ENCODE data around the gene FMN2. TPM values are rescaled to one million over a fixed set of nuclear protein-coding genes. Genes with fewer than 3 reads are reported as not detected.

FMN2 gene
- total RNA-seq, 1 donor from 2014 or later: 150 TPM

DNA sequence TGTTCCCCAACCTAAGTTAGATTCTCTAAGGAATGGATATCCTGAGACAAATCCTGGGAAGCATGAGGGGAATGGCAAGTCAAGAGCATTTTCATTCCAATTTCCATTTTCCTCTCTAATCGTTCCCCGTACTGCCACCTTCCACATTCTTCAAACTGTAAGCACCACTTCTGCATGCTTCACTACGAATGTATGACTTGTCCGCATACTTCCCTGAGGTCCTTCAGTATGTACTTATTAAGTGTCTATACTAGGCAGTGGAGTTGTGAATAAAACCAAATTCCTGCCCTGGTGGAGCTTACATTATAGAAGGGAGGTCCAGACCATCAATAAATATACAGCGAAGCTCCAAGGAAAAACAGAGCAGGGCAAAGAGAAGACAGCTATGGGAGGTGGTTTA, 365.5 kb downstream of the FMN2 start:
- Mint-ChIP-seq H3K4me1 (ENCODE audit: low read depth, unreplicated experiment) (peaks cover 2% of the 10 kb centered on the region), H3K27ac (ENCODE audit: unreplicated experiment) (no peak overlapping the region), H3K9me3 (ENCODE audit: unreplicated experiment) (peaks cover 2% of the 10 kb centered on the region), H3K27me3 (ENCODE audit: unreplicated experiment) (peaks cover 5% of the 10 kb centered on the region), H3K36me3 (ENCODE audit: unreplicated experiment) (no peaks in the 10 kb centered on the region), H3K4me3 (ENCODE audit: unreplicated experiment) (no peak overlapping the region)
- no peak for DNase-seq
- TF ChIP-seq, protein P1, sequence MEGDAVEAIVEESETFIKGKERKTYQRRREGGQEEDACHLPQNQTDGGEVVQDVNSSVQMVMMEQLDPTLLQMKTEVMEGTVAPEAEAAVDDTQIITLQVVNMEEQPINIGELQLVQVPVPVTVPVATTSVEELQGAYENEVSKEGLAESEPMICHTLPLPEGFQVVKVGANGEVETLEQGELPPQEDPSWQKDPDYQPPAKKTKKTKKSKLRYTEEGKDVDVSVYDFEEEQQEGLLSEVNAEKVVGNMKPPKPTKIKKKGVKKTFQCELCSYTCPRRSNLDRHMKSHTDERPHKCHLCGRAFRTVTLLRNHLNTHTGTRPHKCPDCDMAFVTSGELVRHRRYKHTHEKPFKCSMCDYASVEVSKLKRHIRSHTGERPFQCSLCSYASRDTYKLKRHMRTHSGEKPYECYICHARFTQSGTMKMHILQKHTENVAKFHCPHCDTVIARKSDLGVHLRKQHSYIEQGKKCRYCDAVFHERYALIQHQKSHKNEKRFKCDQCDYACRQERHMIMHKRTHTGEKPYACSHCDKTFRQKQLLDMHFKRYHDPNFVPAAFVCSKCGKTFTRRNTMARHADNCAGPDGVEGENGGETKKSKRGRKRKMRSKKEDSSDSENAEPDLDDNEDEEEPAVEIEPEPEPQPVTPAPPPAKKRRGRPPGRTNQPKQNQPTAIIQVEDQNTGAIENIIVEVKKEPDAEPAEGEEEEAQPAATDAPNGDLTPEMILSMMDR (IDR thresholded peaks at IDR 0.05; ENCODE audit: partially characterized antibody, unreplicated experiment): no peak

DNA sequence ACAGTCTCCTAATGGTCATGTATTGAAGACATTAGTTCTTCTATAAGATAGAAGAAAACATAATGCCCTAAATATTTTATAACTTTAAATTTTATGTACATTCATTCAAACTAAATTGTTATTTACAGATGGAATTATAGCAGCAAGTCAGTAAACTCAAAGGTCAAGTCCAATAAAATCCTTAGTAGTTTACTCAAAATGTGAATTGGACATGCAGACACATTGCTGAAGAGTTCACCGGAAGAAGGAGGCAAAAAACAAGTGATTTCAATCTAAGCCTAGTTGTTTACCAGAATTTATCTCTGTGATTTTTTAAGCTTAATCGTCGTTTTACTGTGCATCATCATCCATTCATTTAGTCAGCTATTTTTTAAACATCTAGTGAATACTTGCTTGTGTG, 370.6 kb downstream of the FMN2 start:
- H3K27ac Mint-ChIP-seq (ENCODE audit: unreplicated experiment): no peak overlapping the region
- no peaks in the 10 kb centered on the region for H3K36me3 Mint-ChIP-seq (ENCODE audit: unreplicated experiment)
- peaks cover 26% of the 10 kb centered on the region for H3K4me1 Mint-ChIP-seq (ENCODE audit: low read depth, unreplicated experiment)
- H3K9me3 Mint-ChIP-seq (ENCODE audit: unreplicated experiment): peaks cover 4% of the 10 kb centered on the region
- H3K27me3 Mint-ChIP-seq (ENCODE audit: unreplicated experiment): peaks cover 7% of the 10 kb centered on the region
- H3K4me3 Mint-ChIP-seq (ENCODE audit: unreplicated experiment): no peak overlapping the region
- TF ChIP-seq, protein P1 (IDR thresholded peaks at IDR 0.05; ENCODE audit: partially characterized antibody, unreplicated experiment): no peak
- no peak for DNase-seq

DNA sequence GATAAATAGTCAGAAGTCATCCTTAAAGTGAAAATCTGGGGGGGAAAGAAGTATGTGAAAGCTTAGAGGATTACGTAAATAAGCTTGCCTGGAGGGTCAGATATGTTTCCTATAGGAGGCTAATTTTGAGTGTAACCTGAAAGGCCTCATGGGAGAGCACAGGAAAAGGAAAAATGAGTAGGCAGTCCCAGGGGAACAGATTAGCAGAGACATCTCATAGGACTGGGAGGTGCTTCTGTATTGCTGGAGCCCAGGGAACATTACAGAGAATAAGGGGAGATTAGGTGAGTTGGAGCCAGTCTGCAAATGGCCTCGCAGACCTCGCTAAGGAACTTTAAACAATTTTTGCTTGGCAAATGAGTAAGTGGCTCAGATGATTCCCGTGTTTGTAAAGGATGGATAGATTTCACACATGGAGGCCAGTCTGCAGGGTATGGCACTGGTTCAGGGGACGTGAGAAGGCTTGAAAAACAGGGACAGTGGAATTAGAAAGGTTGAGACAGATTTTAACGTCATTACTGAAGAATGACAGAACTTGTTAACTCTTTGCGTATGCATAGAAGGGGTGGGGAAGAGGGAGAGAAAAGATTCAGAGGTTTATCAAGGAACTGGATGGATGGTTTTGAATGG, 371.2 kb downstream of the FMN2 start:
- no peak for DNase-seq
- H3K27ac Mint-ChIP-seq (ENCODE audit: unreplicated experiment): no peak overlapping the region
- peaks cover 6% of the 10 kb centered on the region for H3K27me3 Mint-ChIP-seq (ENCODE audit: unreplicated experiment)
- H3K4me3 Mint-ChIP-seq (ENCODE audit: unreplicated experiment): no peak overlapping the region
- H3K4me1 Mint-ChIP-seq (ENCODE audit: low read depth, unreplicated experiment): peaks cover 26% of the 10 kb centered on the region
- H3K36me3 Mint-ChIP-seq (ENCODE audit: unreplicated experiment): no peaks in the 10 kb centered on the region
- H3K9me3 Mint-ChIP-seq (ENCODE audit: unreplicated experiment): peaks cover 2% of the 10 kb centered on the region
- TF ChIP-seq, protein P1 (IDR thresholded peaks at IDR 0.05; ENCODE audit: partially characterized antibody, unreplicated experiment): no peak

DNA sequence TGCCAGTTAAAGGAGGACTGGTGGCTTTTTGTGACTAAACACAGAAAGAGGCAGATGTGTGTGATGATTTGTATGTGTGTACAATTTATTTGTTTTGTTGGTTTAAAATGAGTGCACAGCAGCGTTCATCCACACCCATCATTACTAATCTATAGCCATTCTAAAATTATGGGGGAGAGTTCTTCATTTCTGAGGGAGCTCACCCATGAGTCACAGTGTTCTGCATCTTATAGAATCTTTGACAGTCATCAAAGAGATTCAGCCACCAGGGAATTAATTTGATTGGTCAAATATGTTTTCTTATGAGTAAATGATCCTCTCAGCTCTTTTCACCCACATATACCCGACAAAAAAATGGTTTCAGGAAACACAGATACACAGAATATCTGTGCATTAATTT, 372.4 kb downstream of the FMN2 start:
- Mint-ChIP-seq H3K27me3 (ENCODE audit: unreplicated experiment) (peaks cover 11% of the 10 kb centered on the region), H3K9me3 (ENCODE audit: unreplicated experiment) (peaks cover 9% of the 10 kb centered on the region), H3K4me3 (ENCODE audit: unreplicated experiment) (no peak overlapping the region), H3K4me1 (ENCODE audit: low read depth, unreplicated experiment) (peaks cover 34% of the 10 kb centered on the region), H3K27ac (ENCODE audit: unreplicated experiment) (no peak overlapping the region), H3K36me3 (ENCODE audit: unreplicated experiment) (peaks cover 6% of the 10 kb centered on the region)
- DNase-seq: no peak
- TF ChIP-seq, protein P1 (IDR thresholded peaks at IDR 0.05; ENCODE audit: partially characterized antibody, unreplicated experiment): no peak

DNA sequence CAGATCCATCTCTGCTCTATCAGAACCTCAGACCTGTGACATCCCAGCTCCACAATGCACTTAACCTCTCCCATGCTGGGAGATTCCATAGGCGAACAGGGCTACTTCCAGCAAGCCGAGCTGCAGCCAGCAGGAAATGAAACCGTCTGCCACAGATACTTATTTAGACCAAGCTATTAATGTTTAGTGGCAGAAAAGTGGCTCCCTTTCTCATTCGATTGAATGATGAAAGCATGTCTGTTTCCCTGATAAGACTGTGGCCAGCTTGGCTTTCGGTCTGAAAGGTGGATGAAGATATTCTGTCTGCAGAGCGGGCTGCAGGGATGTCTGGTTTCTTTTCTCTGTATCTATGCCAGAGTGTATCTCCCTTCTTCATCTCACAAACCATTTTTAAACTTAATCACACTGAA, 373.9 kb downstream of the FMN2 start:
- H3K4me1 Mint-ChIP-seq (ENCODE audit: low read depth, unreplicated experiment): peaks cover 34% of the 10 kb centered on the region
- H3K27me3 Mint-ChIP-seq (ENCODE audit: unreplicated experiment): peaks cover 11% of the 10 kb centered on the region
- H3K4me3 Mint-ChIP-seq (ENCODE audit: unreplicated experiment): peak overlapping the region; percentile 8
- peaks cover 9% of the 10 kb centered on the region for H3K9me3 Mint-ChIP-seq (ENCODE audit: unreplicated experiment)
- TF ChIP-seq, protein P1 (IDR thresholded peaks at IDR 0.05; ENCODE audit: partially characterized antibody, unreplicated experiment): no peak
- peak overlapping the region; percentile 39 for H3K27ac Mint-ChIP-seq (ENCODE audit: unreplicated experiment)
- DNase-seq: no peak
- peaks cover 6% of the 10 kb centered on the region for H3K36me3 Mint-ChIP-seq (ENCODE audit: unreplicated experiment)
